Stimulated activated CD8-positive, alpha-beta memory T cell treated with anti-CD3 and anti-CD28 coated beads, Interleukin-15, amount 100 ng/mL, for 1 hour (primary cell): Measurements from ENCODE around the gene AFP.

Source experiments
- DNase-seq: peaks from one replicate; pipeline ENCODE4 v3.0.0-alpha.2; 2020; ENCODE audit warnings: low read depth

The AFP gene

GRCh38 chr4:73438582-73439215 lies 2.7 kb downstream of the AFP start:
- DNase-seq: no peak

GRCh38 chr4:73439445-73439844 lies 3.4 kb downstream of the AFP start:
- DNase-seq: no peak

GRCh38 chr4:73439991-73440390 lies 4.0 kb downstream of the AFP start:
- DNase-seq: no peak

GRCh38 chr4:73440653-73441052 lies 4.6 kb downstream of the AFP start:
- DNase-seq: no peak

GRCh38 chr4:73442275-73442674 lies 6.3 kb downstream of the AFP start:
- DNase-seq: no peak

GRCh38 chr4:73443224-73443623 lies 7.2 kb downstream of the AFP start:
- DNase-seq: no peak

GRCh38 chr4:73445383-73446335 lies 9.6 kb downstream of the AFP start:
- no peak for DNase-seq

- DNase-seq: no peak
Measured at GRCh38 chr4:73446336-73446938, 10.4 kb downstream of the AFP start.

GRCh38 chr4:73447671-73448070 lies 11.7 kb downstream of the AFP start:
- DNase-seq: no peak

GRCh38 chr4:73448448-73449203 lies 12.6 kb downstream of the AFP start:
- no peak for DNase-seq

GRCh38 chr4:73450398-73451004 lies 14.5 kb downstream of the AFP start:
- no peak for DNase-seq

- DNase-seq: no peak
Measured at GRCh38 chr4:73451404-73451803, 15.4 kb downstream of the AFP start.

GRCh38 chr4:73451981-73452747 lies 16.1 kb downstream of the AFP start:
- no peak for DNase-seq

- DNase-seq: no peak
Measured at GRCh38 chr4:73452953-73453700, 17.1 kb downstream of the AFP start.

- DNase-seq: no peak
Measured at GRCh38 chr4:73453701-73454005, 17.6 kb downstream of the AFP start.

GRCh38 chr4:73454920-73455319 lies 18.9 kb downstream of the AFP start:
- DNase-seq: no peak

GRCh38 chr4:73456177-73457022 lies 20.4 kb downstream of the AFP start:
- DNase-seq: no peak

GRCh38 chr4:73458184-73459047 lies 22.4 kb downstream of the AFP start:
- no peak for DNase-seq

- DNase-seq: no peak
Measured at GRCh38 chr4:73459048-73459421, 23.0 kb downstream of the AFP start.
